Nucleus accumbens (tissue), 56 donors: Measurements from ENCODE around the gene PTPRK.
A peak's percentile ranks its signal among the peaks of the same experiment; 100 is the strongest.
"Not testable (repeated sequence)": the region's sequence is repeated elsewhere in the genome, so short reads cannot be mapped to it uniquely, and the experiment has no call there.

ENCODE experiments used
- DNase-seq, 56 donors: peaks; one replicate each; lab custom pipeline; 2025; lab: John Stamatoyannopoulos, UW

Gene PTPRK

GRCh38 chr6:128455959-128456358 lies 64.4 kb downstream of the PTPRK start:
- DNase-seq, result no peak

GRCh38 chr6:128452713-128453112 lies 67.7 kb downstream of the PTPRK start:
- DNase-seq, result no peak

DNA sequence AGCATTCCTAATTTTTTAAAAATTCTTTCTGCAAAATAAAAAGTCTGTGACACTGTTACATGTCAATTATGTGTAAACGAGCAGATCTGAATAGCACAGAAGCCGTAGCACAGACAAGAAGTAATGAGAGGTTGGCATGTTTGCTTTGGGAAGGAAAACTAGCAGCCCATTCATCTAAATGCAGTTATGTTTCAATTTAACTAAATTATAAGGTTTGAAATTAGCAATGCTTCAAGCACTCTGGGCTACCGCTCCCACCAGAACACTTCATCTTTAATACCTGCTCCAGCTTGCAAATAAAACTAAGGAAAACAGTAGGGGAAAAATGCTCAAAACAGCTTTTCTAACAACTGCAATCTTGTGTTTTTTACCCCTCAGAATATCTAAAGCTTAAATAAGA lies 73.9 kb downstream of the PTPRK start:
- no peak for DNase-seq

DNA sequence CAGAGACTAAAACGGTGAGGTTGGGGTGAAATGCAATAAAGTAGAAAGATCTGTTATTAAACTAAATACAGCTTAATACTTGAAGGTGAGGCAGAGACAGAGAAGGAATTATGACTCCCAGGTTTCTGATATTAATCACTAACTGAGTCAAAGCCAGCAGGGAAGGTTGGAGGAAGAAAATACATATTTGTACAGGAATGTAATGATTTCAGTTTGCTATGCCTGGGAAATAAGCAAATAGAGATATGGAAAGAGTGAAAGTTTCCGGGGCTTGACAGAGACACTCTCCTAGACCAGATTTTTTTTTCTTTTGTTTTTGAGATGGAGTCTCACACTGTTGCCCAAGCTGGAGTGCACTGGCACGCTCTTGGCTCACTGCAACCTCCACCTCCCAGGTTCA lies 76.8 kb downstream of the PTPRK start:
- no peak for DNase-seq

GRCh38 chr6:128439627-128440026 lies 80.8 kb downstream of the PTPRK start:
- no peak for DNase-seq

- peak in 5 of 56 donors; percentile 2 to 36 (median 3) for DNase-seq
Observed at GRCh38 chr6:128438393-128438792, 82.0 kb downstream of the PTPRK start.

DNA sequence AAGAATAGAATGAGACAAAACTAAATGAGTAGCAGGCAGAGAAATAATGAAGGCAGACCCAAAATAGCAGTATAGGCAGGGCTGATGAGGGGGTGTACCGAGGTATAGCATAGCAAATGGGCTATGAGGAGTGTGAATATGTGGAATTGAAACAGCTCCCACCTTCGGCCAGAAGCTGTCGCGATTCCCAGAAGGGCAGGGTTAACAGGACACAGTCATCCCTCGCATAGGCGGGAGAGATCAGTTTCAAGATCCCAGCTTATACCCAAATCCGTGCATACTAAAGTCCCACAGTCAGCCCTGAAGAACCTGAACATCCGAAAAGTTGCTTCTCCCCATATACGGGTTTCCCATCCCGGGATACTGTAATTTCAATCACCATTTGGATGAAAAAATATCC lies 82.7 kb downstream of the PTPRK start:
- DNase-seq, result no peak

DNA sequence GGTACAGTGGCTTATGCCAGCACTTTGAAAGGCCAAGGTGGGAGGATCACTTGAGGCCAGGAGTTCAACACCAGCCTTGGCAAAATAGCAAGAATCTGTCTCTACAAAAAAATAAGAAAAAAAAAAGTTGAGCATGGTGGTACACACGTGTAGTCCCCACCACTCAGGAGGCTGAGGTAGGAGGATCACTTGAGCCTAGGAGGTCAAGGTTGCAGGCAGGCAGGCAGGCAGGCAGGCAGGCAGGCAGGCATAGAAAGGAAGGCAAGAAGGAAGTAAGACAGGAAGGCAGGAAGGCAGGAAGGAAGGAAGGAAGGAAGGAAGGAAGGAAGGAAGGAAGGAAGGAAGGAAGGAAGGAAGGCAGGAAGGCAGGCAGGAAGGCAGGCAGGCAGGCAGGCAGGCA lies 85.6 kb downstream of the PTPRK start:
- not testable (repeated sequence) for DNase-seq

GRCh38 chr6:128432394-128432793 lies 88.0 kb downstream of the PTPRK start:
- DNase-seq, result no peak

DNA sequence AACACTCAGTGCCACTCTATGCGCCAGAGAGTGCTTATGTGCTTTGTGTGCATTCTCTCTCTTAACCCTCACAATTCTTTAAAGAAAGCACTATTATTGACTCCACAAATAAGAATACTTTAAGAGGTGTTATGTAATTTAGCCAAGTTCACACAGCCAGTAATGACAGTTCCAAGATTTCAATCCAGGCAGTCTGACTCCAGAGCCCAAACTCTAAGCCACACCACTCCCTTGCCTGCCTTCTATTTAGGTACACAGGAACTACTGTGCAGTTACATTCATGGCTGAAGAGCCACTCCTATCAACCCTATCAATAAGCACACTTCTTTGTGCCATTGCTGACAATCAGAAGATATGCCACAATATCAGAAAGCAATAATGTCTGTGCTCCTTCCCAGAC lies 93.3 kb downstream of the PTPRK start:
- no peak for DNase-seq

DNA sequence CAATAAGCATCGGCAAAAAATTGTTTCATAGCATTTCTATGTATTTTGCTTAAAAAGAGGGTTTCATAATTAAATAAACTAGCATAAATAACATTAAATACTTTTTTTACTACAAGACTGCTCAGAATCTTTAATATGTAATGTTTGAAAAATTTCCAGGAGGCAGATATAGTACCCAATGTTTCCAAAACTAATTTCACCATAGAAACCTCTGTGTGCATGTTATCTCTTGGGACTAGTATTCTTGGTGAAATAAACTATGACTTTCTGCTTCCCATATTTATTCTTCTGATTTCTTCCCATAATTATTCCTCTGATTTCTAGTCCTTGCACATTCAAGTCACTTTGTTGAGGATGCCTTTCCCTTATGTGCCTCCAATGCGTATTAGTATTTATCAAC lies 94.5 kb downstream of the PTPRK start:
- DNase-seq, result no peak

- DNase-seq, result no peak
Observed at GRCh38 chr6:128422871-128423270, 97.5 kb downstream of the PTPRK start.

DNA sequence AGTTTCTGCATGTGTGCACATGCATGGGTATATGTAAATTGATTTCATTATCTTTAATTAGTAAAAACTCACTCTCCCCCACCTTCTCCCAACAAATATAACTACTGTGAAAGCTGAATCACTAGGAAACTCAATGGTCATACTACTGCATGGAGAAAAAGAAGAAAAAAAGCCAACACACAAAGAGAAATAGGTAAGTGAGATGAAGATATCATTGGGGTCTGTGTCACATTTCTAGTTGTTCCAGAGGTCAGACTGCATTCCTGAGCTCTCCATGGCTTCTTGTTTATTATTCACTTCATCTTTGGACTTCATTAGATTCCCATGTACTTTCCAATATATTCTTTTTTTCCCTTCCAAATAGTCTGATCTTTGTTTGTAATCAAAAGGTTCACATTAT lies 98.2 kb downstream of the PTPRK start:
- no peak for DNase-seq

DNA sequence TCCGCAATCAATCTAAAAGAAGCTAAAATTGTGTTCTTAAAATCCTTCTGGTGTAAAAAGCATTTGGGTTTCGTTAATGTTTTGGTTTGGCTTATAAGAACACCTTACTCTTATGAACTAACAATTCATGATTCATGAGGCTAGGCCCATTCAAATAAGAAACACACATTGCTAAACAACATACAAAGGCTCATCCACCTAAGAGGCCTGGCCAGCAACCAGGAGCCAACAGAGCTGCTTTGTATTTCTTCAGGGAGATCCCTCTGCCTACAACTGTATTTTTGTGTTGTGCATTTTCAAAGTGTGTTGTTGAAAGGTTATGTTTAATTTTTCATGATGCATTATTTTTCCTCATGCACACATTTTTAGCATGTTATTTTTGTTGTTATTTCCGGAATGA lies 98.6 kb downstream of the PTPRK start:
- peak in 18 of 56 donors; percentile 2 to 43 (median 14) for DNase-seq

DNA sequence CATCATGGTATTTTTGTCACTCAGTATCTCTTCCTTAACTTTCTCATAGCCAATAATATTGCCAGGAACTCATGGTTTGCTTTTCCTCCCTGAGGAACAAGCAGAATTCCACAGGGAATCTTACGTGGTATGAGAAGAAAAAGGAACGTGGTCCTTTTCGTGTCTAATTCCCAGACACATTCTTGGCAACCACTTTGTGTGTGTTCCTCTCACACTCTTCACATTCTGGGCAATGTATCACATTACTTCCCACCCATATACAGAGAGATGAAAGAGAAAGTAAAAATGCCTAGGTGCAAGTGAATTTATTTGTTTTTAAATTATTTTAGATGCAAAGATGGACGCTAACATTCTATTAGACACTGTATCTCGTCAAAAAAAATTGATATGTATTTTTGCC lies 102.7 kb downstream of the PTPRK start:
- no peak for DNase-seq

DNA sequence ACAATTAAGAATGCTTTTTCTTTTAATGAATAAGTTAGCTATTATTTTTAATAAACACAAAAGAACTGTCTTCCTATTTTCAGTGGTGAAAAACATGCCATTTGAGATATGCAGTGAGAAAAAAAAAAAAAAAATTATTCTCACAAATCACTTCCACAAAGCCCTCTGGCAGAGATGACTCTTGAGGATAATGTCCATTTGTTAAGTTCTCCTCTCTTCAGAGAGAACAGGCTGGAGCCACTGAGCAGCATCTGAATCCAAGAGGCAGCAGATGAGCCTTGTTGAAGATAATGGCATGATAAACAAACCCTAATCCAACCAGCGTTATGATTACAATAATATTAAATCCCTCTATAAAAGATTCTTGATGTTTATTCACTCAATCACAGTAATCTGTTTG lies 105.0 kb downstream of the PTPRK start:
- DNase-seq, result peak in 2 of 56 donors; percentile 1 to 16

- no peak for DNase-seq
Observed at GRCh38 chr6:128414943-128415342, 105.5 kb downstream of the PTPRK start.

GRCh38 chr6:128413291-128413690 lies 107.1 kb downstream of the PTPRK start:
- no peak for DNase-seq

GRCh38 chr6:128412680-128413079 lies 107.7 kb downstream of the PTPRK start:
- DNase-seq, result no peak

GRCh38 chr6:128410584-128410983 lies 109.8 kb downstream of the PTPRK start:
- no peak for DNase-seq

DNA sequence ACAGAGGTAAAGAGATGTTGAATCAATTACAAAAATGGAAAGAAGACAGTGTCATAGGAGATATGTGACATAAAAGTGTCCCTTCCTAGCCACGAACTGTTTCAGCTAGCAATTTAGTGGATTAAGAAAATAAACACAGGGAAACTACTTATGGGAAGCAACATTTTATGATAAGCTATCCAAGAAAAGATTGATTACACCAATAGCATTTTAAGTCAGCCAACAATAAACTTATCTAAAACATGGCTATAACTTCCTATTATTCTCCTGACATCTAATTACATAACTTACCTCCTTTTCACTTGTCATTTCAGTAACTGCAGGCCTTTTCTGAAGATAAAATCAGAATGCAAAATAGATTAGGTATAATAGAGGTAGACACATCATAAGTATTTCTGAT lies 111.4 kb downstream of the PTPRK start:
- DNase-seq, result no peak

- DNase-seq, result no peak
Observed at GRCh38 chr6:128406453-128406852, 113.9 kb downstream of the PTPRK start.

DNA sequence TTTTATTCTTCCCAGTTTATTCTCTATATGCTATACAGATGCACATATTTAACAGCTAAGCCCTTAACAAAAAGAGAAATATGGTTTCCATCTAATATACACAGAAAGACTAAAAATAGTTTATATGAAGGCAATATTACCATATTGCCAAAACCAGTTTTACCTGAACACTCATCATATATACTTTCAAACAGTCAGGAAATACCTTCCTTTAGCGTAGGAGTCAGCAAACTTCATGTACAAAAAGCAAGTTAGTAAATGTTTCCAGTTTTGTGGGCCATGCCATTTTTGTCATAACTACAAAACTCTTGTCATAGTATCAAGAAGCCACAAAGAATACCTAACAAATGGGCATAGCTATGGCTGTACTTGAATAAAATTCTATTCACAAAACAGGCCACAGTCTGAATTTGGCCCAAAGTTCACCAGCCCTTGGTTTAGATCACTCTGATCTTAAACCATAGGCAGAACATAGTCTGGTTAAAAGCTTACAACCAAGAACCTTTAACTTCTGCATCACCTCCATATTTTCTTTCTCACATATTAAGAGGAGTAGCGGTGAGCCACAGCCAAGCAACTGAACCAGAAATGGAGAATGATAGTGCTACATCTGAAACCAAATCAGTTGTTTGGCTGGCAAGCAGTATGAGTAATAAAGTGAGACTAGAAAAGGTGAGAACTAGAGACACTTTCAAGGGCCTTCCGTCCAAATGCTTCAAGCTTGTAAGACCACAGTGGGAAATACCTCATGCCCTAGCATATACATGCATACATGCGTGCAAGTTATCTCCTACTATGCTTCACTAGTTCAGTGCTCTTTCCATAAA lies 116.6 kb downstream of the PTPRK start:
- DNase-seq, result no peak
